ENCODE results near the gene DYNAP.

Gene DYNAP

GRCh38 chr18:54590945-54591344 lies at the start of gene DYNAP:
Gene DYNAP, plus strand, starts transcription at chr18:54591245. Its CDS starts 38 bp downstream, at chr18:54591283.
- no peak for DNase-seq

- DNase-seq = no peak
Observed at GRCh38 chr18:54551590-54551989, 39.5 kb upstream of the DYNAP start.

- DNase-seq = no peak
Observed at GRCh38 chr18:54555286-54555685, 35.8 kb upstream of the DYNAP start.

- DNase-seq = no peak
Observed at GRCh38 chr18:54555996-54556395, 35.0 kb upstream of the DYNAP start.

- no peak for DNase-seq
Observed at GRCh38 chr18:54557958-54558357, 33.1 kb upstream of the DYNAP start.

- DNase-seq = no peak
Observed at GRCh38 chr18:54558609-54559585, 32.1 kb upstream of the DYNAP start.

- DNase-seq = no peak
Observed at GRCh38 chr18:54561706-54562267, 29.3 kb upstream of the DYNAP start.

- DNase-seq = no peak
Observed at GRCh38 chr18:54580202-54580729, 10.8 kb upstream of the DYNAP start.

GRCh38 chr18:54584065-54584464 lies 7.0 kb upstream of the DYNAP start:
- no peak for DNase-seq

GRCh38 chr18:54585743-54586142 lies 5.3 kb upstream of the DYNAP start:
- DNase-seq = no peak

- no peak for DNase-seq
Observed at GRCh38 chr18:54604211-54604610, 13.2 kb downstream of the DYNAP start.

- no peak for DNase-seq
Observed at GRCh38 chr18:54606835-54607212, 15.8 kb downstream of the DYNAP start.

GRCh38 chr18:54607213-54608027 lies 16.4 kb downstream of the DYNAP start:
- no peak for DNase-seq

- no peak for DNase-seq
Observed at GRCh38 chr18:54608028-54608642, 17.1 kb downstream of the DYNAP start.

- DNase-seq = no peak
Observed at GRCh38 chr18:54611816-54612215, 20.8 kb downstream of the DYNAP start.

- DNase-seq = no peak
Observed at GRCh38 chr18:54612237-54612636, 21.2 kb downstream of the DYNAP start.

GRCh38 chr18:54613174-54613573 lies 22.1 kb downstream of the DYNAP start:
- no peak for DNase-seq

- DNase-seq = no peak
Observed at GRCh38 chr18:54616220-54616848, 25.3 kb downstream of the DYNAP start.

GRCh38 chr18:54622084-54622483 lies 31.0 kb downstream of the DYNAP start:
- no peak for DNase-seq

GRCh38 chr18:54626779-54627178 lies 35.7 kb downstream of the DYNAP start:
- DNase-seq = no peak

GRCh38 chr18:54630963-54631362 lies 39.9 kb downstream of the DYNAP start:
- no peak for DNase-seq

- no peak for DNase-seq
Observed at GRCh38 chr18:54636217-54636616, 45.2 kb downstream of the DYNAP start.

Data from CD4-positive, alpha-beta T cell treated with Interleukin-17A for 4 hours (primary cell).